ENCODE results near the gene IPO9.

GRCh38 chr1:201789245-201789644, 39.7 kb upstream of the IPO9 start:
- TF ChIP-seq EZH2 (IDR thresholded peaks at IDR 0.05; ENCODE audit: borderline replicate concordance, low read depth, low read length, poor library complexity, severe bottlenecking) (no peak), CTCF (conservative IDR thresholded peaks at IDR 0.05; ENCODE audit: low read depth, low read length) (no peak)

Measured in A673 (cell line).